ENCODE results near the gene KDM2A. TPM values are rescaled to one million over a fixed set of nuclear protein-coding genes. Genes with fewer than 3 reads are reported as not detected.
"Not testable (repeated sequence)": the region's sequence is repeated elsewhere in the genome, so short reads cannot be mapped to it uniquely, and the experiment has no call there.

Gene KDM2A
- polyA plus RNA-seq, 3 donors, result 14.9 to 36.4 (median 34.0) TPM

GRCh38 chr11:67202028-67202427 is 83.0 kb downstream of the KDM2A start:
- 89 to 99% (median 94%) methylated on average over 3 of the region's 3 CpGs for WGBS, 3 donors
- H3K27ac ChIP-seq (ENCODE audit: low read depth, low read length), result no peak overlapping the region

GRCh38 chr11:67204822-67205221 is 85.8 kb downstream of the KDM2A start:
- WGBS, 3 donors, result 90 to 95% (median 94%) methylated on average over 3 of the region's 3 CpGs
- H3K27ac ChIP-seq (ENCODE audit: low read depth, low read length), result no peak overlapping the region

- 96 to 99% (median 97%) methylated on average over 6 of the region's 6 CpGs for WGBS, 3 donors
- H3K27ac ChIP-seq (ENCODE audit: low read depth, low read length), result not testable (repeated sequence)
Measured at GRCh38 chr11:67209222-67209621, 90.2 kb downstream of the KDM2A start.

- H3K27ac ChIP-seq (ENCODE audit: low read depth, low read length), result no peak overlapping the region
- 48 to 77% (median 56%) methylated on average over 2 of the region's 2 CpGs for WGBS, 3 donors
Measured at GRCh38 chr11:67211656-67212436, 92.8 kb downstream of the KDM2A start.

- H3K27ac ChIP-seq (ENCODE audit: low read depth, low read length), result no peak overlapping the region
- 50 to 87% (median 71%) methylated on average over 5 of the region's 5 CpGs for WGBS, 3 donors
Measured at GRCh38 chr11:67213178-67213621, 94.1 kb downstream of the KDM2A start.

GRCh38 chr11:67227726-67228125 is 108.7 kb downstream of the KDM2A start:
- 77 to 91% (median 91%) methylated on average over 8 of the region's 8 CpGs for WGBS, 3 donors
- H3K27ac ChIP-seq (ENCODE audit: low read depth, low read length), result no peak overlapping the region

- H3K27ac ChIP-seq (ENCODE audit: low read depth, low read length), result no peak overlapping the region
- 91 to 97% (median 96%) methylated on average over 3 of the region's 3 CpGs for WGBS, 3 donors
Measured at GRCh38 chr11:67230406-67230805, 111.3 kb downstream of the KDM2A start.

GRCh38 chr11:67230886-67231285 is 111.8 kb downstream of the KDM2A start:
- H3K27ac ChIP-seq (ENCODE audit: low read depth, low read length), result no peak overlapping the region
- WGBS, 3 donors, result 92 to 100% (median 100%) methylated on average over 1 of the region's 1 CpG

GRCh38 chr11:67233584-67234190 is 114.6 kb downstream of the KDM2A start:
- H3K27ac ChIP-seq (ENCODE audit: low read depth, low read length), result no peak overlapping the region
- WGBS, 3 donors, result 78 to 83% (median 80%) methylated on average over 7 of the region's 7 CpGs

GRCh38 chr11:67234571-67234970 is 115.5 kb downstream of the KDM2A start:
- not testable (repeated sequence) for H3K27ac ChIP-seq (ENCODE audit: low read depth, low read length)
- WGBS, 3 donors, result 93 to 95% (median 93%) methylated on average over 8 of the region's 8 CpGs

- 97 to 100% (median 98%) methylated on average over 1 of the region's 1 CpG for WGBS, 3 donors
- no peak overlapping the region for H3K27ac ChIP-seq (ENCODE audit: low read depth, low read length)
Measured at GRCh38 chr11:67237574-67237973, 118.5 kb downstream of the KDM2A start.

GRCh38 chr11:67238894-67239782 is 120.1 kb downstream of the KDM2A start:
- 10 to 16% (median 15%) methylated on average over 10 of the region's 10 CpGs for WGBS, 3 donors
- no peak overlapping the region for H3K27ac ChIP-seq (ENCODE audit: low read depth, low read length)

GRCh38 chr11:67239783-67240575 is 120.9 kb downstream of the KDM2A start:
- WGBS, 3 donors, result 0% methylated on average over 30 to 31 of the region's 31 CpGs
- H3K27ac ChIP-seq (ENCODE audit: low read depth, low read length), result peak overlapping the region; percentile 98

GRCh38 chr11:67240576-67241389 is 121.7 kb downstream of the KDM2A start:
- WGBS, 3 donors, result 1 to 2% (median 1%) methylated on average over 16 of the region's 16 CpGs
- peak overlapping the region; percentile 98 for H3K27ac ChIP-seq (ENCODE audit: low read depth, low read length)

- H3K27ac ChIP-seq (ENCODE audit: low read depth, low read length), result no peak overlapping the region
- 76 to 88% (median 79%) methylated on average over 1 of the region's 1 CpG for WGBS, 3 donors
Measured at GRCh38 chr11:67242548-67242947, 123.5 kb downstream of the KDM2A start.

GRCh38 chr11:67243051-67243450 is 124.0 kb downstream of the KDM2A start:
- 56 to 90% (median 86%) methylated on average over 2 of the region's 2 CpGs for WGBS, 3 donors
- no peak overlapping the region for H3K27ac ChIP-seq (ENCODE audit: low read depth, low read length)

- no peak overlapping the region for H3K27ac ChIP-seq (ENCODE audit: low read depth, low read length)
- WGBS, 3 donors, result 93 to 94% (median 93%) methylated on average over 11 of the region's 11 CpGs
Measured at GRCh38 chr11:67245046-67245445, 126.0 kb downstream of the KDM2A start.

All from adipose tissue (tissue), 3 donors.